Stimulated activated CD4-positive, alpha-beta T cell treated with anti-CD3 and anti-CD28 coated beads, Interleukin-4, amount 100 ng/mL, for 24 hours (primary cell): ENCODE data around the gene DUSP14.

Source experiments
- DNase-seq: peaks from one replicate; pipeline ENCODE4 v3.0.0-alpha.2; 2020

DUSP14 gene

GRCh38 chr17:37517881-37518280, 28.2 kb downstream of the DUSP14 start:
- DNase-seq, result no peak

- no peak for DNase-seq
These were observed 29.1 kb downstream of the DUSP14 start for GRCh38 chr17:37518826-37519225.

GRCh38 chr17:37519251-37519985, 29.7 kb downstream of the DUSP14 start:
- no peak for DNase-seq

- DNase-seq, result no peak
These were observed 30.5 kb downstream of the DUSP14 start for GRCh38 chr17:37520174-37520573.

- DNase-seq, result no peak
These were observed 32.1 kb downstream of the DUSP14 start for GRCh38 chr17:37521821-37522220.

- no peak for DNase-seq
These were observed 34.1 kb downstream of the DUSP14 start for GRCh38 chr17:37523715-37524219.

- DNase-seq, result peak; percentile 27
These were observed 37.7 kb downstream of the DUSP14 start for GRCh38 chr17:37527249-37527851.

GRCh38 chr17:37530420-37530819, 40.7 kb downstream of the DUSP14 start:
- DNase-seq, result no peak

GRCh38 chr17:37532756-37533155, 43.1 kb downstream of the DUSP14 start:
- DNase-seq, result no peak

- no peak for DNase-seq
These were observed 46.2 kb downstream of the DUSP14 start for GRCh38 chr17:37535906-37536305.

- no peak for DNase-seq
These were observed 49.4 kb downstream of the DUSP14 start for GRCh38 chr17:37538981-37539659.

- no peak for DNase-seq
These were observed 52.4 kb downstream of the DUSP14 start for GRCh38 chr17:37541880-37542660.

GRCh38 chr17:37543637-37544052, 54.0 kb downstream of the DUSP14 start:
- DNase-seq, result no peak

- DNase-seq, result no peak
These were observed 55.8 kb downstream of the DUSP14 start for GRCh38 chr17:37545486-37545885.

GRCh38 chr17:37546302-37546701, 56.6 kb downstream of the DUSP14 start:
- DNase-seq, result no peak

GRCh38 chr17:37547986-37548385, 58.3 kb downstream of the DUSP14 start:
- DNase-seq, result no peak

GRCh38 chr17:37551788-37552187, 62.1 kb downstream of the DUSP14 start:
- no peak for DNase-seq

GRCh38 chr17:37553401-37553966, 63.8 kb downstream of the DUSP14 start:
- no peak for DNase-seq

- no peak for DNase-seq
These were observed 65.7 kb downstream of the DUSP14 start for GRCh38 chr17:37555386-37555785.

- no peak for DNase-seq
These were observed 67.8 kb downstream of the DUSP14 start for GRCh38 chr17:37557482-37557881.

GRCh38 chr17:37558299-37558698, 68.6 kb downstream of the DUSP14 start:
- no peak for DNase-seq

GRCh38 chr17:37562016-37562745, 72.5 kb downstream of the DUSP14 start:
- no peak for DNase-seq
